Measurements from ENCODE around the gene RIC3.

GRCh38 chr11:8081591-8082250, 87.1 kb downstream of the RIC3 start:
- TF ChIP-seq CTCF (IDR thresholded peaks at IDR 0.05; ENCODE audit: low read length) (no peak), EZH2 (IDR thresholded peaks at IDR 0.05; ENCODE audit: borderline replicate concordance, low read length) (no peak)

Measured in OCI-LY1 (cell line).